PC-3 (cell line): Measurements from ENCODE around the gene HOXC5. TPM values are rescaled to one million over a fixed set of nuclear protein-coding genes. Genes with fewer than 3 reads are reported as not detected.

Source experiments
- ATAC-seq: fragments of 200-7000 bp; cut with Tn5 transposase; 2 replicates; pipeline ENCODE4 v1.9.1; 2020; ENCODE audit warnings: mild to moderate bottlenecking, moderate library complexity
- BruUV-seq: library from RNA; stranded (reverse); fragments of 400-500 nt; replicated peaks from 2 replicates; lab custom pipeline; 2021; lab: Mats Ljungman, UMichigan
- CTCF ChIA-PET: fragments of 300-600 bp; sonication (Branson Sonifier 250); formaldehyde crosslinking; loops from one replicate; lab custom pipeline; 2022; ENCODE audit warnings: antibody characterized with exemption; lab: Charles Lee
- POLR2A ChIA-PET: fragments of 300-600 bp; sonication (Branson Sonifier 250); formaldehyde crosslinking; loops from one replicate; lab custom pipeline; 2022; ENCODE audit warnings: antibody characterized with exemption; ENCODE audit not compliant: unreplicated experiment; lab: Charles Lee
- DNase-seq: peaks from one replicate; pipeline ENCODE4 v3.0.0-alpha.2; 2015
- H2AFZ ChIP-seq: fragments of 300-600 bp; sonication (generic); 2 replicates; pipeline ENCODE4 v1.6.0; 2016; ENCODE audit warnings: antibody characterized with exemption, low read length
- H3F3A ChIP-seq: fragments of 300-600 bp; sonication (generic); one replicate; pipeline ENCODE4 v1.6.0; 2017; ENCODE audit warnings: antibody characterized with exemption, low read length, control low read depth, mild to moderate bottlenecking; ENCODE audit not compliant: unreplicated experiment
- H3K27ac ChIP-seq: fragments of 300-600 bp; sonication (generic); 2 replicates; pipeline ENCODE4 v1.5.1; 2016; ENCODE audit warnings: mild to moderate bottlenecking, low read length
- H3K27me3 ChIP-seq: fragments of 300-600 bp; sonication (generic); 2 replicates; pipeline ENCODE4 v1.6.1; 2016; ENCODE audit warnings: low read length, mixed read lengths
- H3K36me3 ChIP-seq: fragments of 300-600 bp; sonication (generic); 2 replicates; pipeline ENCODE4 v1.6.1; 2016; ENCODE audit warnings: low read depth, mixed run types, low read length, mixed read lengths
- H3K4me1 ChIP-seq: fragments of 300-600 bp; sonication (generic); 2 replicates; pipeline ENCODE4 v1.5.1; 2016; ENCODE audit warnings: low read length; ENCODE audit not compliant: insufficient read depth
- H3K4me2 ChIP-seq: fragments of 300-600 bp; sonication (generic); 2 replicates; pipeline ENCODE4 v1.6.0; 2016; ENCODE audit warnings: low read length
- H3K4me3 ChIP-seq: fragments of 300-600 bp; sonication (generic); 2 replicates; pipeline ENCODE4 v1.5.1; 2016; ENCODE audit warnings: mild to moderate bottlenecking, low read length, mixed read lengths
- H3K79me2 ChIP-seq: fragments of 300-600 bp; sonication (generic); 2 replicates; pipeline ENCODE4 v1.6.1; 2017; ENCODE audit warnings: low read length, mixed read lengths
- H3K9ac ChIP-seq: fragments of 300-600 bp; sonication (generic); 2 replicates; pipeline ENCODE4 v1.6.0; 2016; ENCODE audit warnings: mild to moderate bottlenecking, low read length
- H3K9me2 ChIP-seq: fragments of 300-600 bp; sonication (generic); replicated peaks from 2 replicates; pipeline ENCODE4 v1.6.1; 2016; ENCODE audit warnings: mixed run types, low read length, mixed read lengths
- H3K9me3 ChIP-seq: fragments of 300-600 bp; sonication (generic); 2 replicates; pipeline ENCODE4 v1.6.1; 2016; ENCODE audit warnings: low read length, mixed read lengths
- H4K20me1 ChIP-seq: fragments of 300-600 bp; sonication (generic); 2 replicates; pipeline ENCODE4 v1.6.1; 2016; ENCODE audit warnings: low read length, mixed read lengths
- EZH2 ChIP-seq: fragments of 300-600 bp; sonication (generic); IDR thresholded peaks from one replicate; pipeline ENCODE4 v1.6.1; 2017; ENCODE audit warnings: antibody characterized with exemption, mild to moderate bottlenecking, low read length; ENCODE audit not compliant: unreplicated experiment
- EZH2phosphoT487 ChIP-seq: fragments of 300-600 bp; sonication (generic); IDR thresholded peaks from 2 replicates; pipeline ENCODE4 v1.6.1; 2018; ENCODE audit warnings: mild to moderate bottlenecking, antibody characterized with exemption, low read length, borderline replicate concordance
- intact Hi-C: fragments of 100-400 bp; cut with micrococcal nuclease; formaldehyde crosslinking; loops from 2 replicates; pipeline ENCODE4 v1.9.0; 2023
- total RNA-seq: library from RNA; depleted of rRNA; stranded (reverse); fragments of >200 nt; gene quantifications from 2 replicates; pipeline ENCODE4 v1.2.3, GENCODE V29; 2014
- TF ChIP-seq, protein P1 (sequence below): fragments of 300-600 bp; sonication (generic); conservative IDR thresholded peaks from 2 replicates; pipeline ENCODE4 v1.5.1; 2017; ENCODE audit warnings: antibody characterized with exemption, low read depth, mild to moderate bottlenecking, low read length

Gene HOXC5
- total RNA-seq, 1 experiment from 2014 or later, result 0.26 TPM

DNA sequence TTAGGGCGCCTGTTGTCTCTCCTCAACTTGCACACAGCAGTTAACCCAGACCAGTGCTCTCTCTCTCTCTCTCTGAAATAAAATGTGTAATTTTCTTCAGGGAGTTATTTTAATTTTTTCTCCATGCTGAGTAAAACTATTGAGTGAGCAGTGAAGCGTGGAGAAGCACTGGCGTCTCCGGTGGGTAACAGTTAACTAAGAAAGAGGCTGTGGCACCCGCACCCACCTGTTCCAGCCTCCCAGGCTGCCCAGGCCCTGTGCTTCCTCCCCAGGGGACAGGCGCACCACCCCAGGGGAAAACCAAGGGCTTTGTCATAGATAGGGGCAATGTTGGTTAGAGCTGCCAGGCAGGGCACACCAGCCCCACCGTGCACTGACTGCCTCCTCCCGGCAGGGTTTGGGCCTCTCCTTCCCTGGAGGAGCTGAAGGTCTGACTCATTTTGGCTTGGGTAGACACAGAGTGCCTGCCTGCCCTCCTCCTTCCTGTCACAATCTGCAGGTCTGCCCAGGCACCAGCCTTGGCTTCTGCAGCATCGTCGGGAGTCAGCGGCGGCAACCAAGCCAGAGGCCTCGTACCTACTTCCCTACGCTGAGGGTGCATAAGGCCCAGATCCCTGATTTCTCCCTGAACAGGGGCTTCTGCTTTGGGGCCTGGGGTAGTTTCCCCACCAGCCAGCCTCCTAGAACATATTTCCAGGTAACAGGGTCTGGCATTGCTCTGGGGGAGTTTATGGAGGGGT is 3.9 kb downstream of the HOXC5 start:
- Histone ChIP-seq H3K9me2 (no peaks in the 10 kb centered on the region), H3F3A (no peaks in the 10 kb centered on the region), H3K79me2 (no peaks in the 10 kb centered on the region), H3K4me2 (no peak overlapping the region), H3K27me3 (no peaks in the 10 kb centered on the region), H3K27ac (no peak overlapping the region), H3K4me3 (no peak overlapping the region), H3K4me1 (peaks cover 11% of the 10 kb centered on the region), H3K36me3 (no peaks in the 10 kb centered on the region), H3K9me3 (no peaks in the 10 kb centered on the region), H2AFZ (no peak overlapping the region), H4K20me1 (no peaks in the 10 kb centered on the region), H3K9ac (no peak overlapping the region)
- TF ChIP-seq EZH2, result no peak
- TF ChIP-seq EZH2phosphoT487, result no peak
- TF ChIP-seq, protein P1, sequence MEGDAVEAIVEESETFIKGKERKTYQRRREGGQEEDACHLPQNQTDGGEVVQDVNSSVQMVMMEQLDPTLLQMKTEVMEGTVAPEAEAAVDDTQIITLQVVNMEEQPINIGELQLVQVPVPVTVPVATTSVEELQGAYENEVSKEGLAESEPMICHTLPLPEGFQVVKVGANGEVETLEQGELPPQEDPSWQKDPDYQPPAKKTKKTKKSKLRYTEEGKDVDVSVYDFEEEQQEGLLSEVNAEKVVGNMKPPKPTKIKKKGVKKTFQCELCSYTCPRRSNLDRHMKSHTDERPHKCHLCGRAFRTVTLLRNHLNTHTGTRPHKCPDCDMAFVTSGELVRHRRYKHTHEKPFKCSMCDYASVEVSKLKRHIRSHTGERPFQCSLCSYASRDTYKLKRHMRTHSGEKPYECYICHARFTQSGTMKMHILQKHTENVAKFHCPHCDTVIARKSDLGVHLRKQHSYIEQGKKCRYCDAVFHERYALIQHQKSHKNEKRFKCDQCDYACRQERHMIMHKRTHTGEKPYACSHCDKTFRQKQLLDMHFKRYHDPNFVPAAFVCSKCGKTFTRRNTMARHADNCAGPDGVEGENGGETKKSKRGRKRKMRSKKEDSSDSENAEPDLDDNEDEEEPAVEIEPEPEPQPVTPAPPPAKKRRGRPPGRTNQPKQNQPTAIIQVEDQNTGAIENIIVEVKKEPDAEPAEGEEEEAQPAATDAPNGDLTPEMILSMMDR, result no peak; the same call in 1 of the 2 replicates
- POLR2A ChIA-PET, result no interaction called here
- intact Hi-C loops, result no loop called here
- no TSS peak for BruUV-seq
- ATAC-seq (peak; percentile 80), DNase-seq (peak; percentile 83)
- CTCF ChIA-PET, result interaction anchor here (0.5 kb wide), 1 partner anchor 288 kb away, joined by 3 read pairs; the partner anchor contains the start of gene COPZ1

GRCh38 chr12:54037360-54038283 is 4.8 kb downstream of the HOXC5 start:
- CTCF ChIA-PET, result interaction anchor here (0.5 kb wide), 1 partner anchor 287 kb away, joined by 3 read pairs; the partner anchor contains the start of gene COPZ1
- Histone ChIP-seq H3F3A (no peaks in the 10 kb centered on the region), H3K27ac (no peak overlapping the region), H3K9me3 (no peaks in the 10 kb centered on the region), H3K9me2 (no peaks in the 10 kb centered on the region), H3K4me3 (no peak overlapping the region), H3K4me2 (no peak overlapping the region), H3K9ac (no peak overlapping the region), H3K36me3 (no peaks in the 10 kb centered on the region), H3K4me1 (peaks cover 11% of the 10 kb centered on the region), H3K27me3 (no peaks in the 10 kb centered on the region), H4K20me1 (no peaks in the 10 kb centered on the region), H3K79me2 (no peaks in the 10 kb centered on the region), H2AFZ (no peak overlapping the region)
- no peak for TF ChIP-seq EZH2phosphoT487
- TF ChIP-seq, protein P1, result no peak
- no peak for TF ChIP-seq EZH2
- DNase-seq (no peak), ATAC-seq (no peak)
- no TSS peak for BruUV-seq
- intact Hi-C loops, result no loop called here
- POLR2A ChIA-PET, result no interaction called here
